ENCODE data around the gene DNAH8.

DNA sequence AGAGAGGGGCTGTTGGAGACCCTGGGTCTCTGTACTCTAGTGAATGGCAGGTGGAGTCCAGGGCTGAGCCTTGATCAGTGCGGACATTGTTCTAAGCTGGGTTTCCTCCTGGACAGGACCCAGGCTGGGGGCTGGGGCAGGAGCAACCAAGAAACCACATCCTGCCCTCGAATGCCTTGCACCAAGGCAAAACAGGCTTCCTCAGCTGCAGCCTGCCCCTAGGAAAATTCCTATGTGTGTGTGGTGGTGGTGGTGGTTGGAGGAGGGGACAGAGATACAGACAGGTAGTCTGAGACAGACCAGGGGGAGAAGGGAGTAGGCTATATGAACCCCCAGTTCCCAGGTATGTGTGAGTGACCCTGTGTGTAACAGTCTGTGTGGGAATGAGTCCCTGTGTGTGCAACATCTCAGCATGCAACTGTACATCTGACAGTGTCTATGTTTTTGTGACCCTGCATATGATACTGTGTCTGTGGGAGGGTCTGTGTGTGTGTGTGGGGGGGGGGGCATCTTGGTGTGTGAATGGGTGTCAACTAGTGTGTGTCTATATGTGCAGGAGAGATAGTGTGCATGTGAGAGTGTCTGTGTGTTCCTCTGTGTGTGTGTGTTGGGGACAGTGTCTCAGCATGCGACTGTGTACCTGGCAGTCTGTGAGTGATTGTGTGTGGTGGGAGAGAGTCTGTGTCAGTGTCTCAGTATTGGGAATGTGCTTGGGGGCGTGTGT, 336.4 kb downstream of the DNAH8 start:
- TF ChIP-seq, protein P1, sequence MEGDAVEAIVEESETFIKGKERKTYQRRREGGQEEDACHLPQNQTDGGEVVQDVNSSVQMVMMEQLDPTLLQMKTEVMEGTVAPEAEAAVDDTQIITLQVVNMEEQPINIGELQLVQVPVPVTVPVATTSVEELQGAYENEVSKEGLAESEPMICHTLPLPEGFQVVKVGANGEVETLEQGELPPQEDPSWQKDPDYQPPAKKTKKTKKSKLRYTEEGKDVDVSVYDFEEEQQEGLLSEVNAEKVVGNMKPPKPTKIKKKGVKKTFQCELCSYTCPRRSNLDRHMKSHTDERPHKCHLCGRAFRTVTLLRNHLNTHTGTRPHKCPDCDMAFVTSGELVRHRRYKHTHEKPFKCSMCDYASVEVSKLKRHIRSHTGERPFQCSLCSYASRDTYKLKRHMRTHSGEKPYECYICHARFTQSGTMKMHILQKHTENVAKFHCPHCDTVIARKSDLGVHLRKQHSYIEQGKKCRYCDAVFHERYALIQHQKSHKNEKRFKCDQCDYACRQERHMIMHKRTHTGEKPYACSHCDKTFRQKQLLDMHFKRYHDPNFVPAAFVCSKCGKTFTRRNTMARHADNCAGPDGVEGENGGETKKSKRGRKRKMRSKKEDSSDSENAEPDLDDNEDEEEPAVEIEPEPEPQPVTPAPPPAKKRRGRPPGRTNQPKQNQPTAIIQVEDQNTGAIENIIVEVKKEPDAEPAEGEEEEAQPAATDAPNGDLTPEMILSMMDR (IDR thresholded peaks at IDR 0.05; ENCODE audit: extremely low read depth in 1 of 2, insufficient read depth in 1 of 2, low read depth in 1 of 2, low read length in 2 of 2): no peak
- TF ChIP-seq POLR2A (IDR thresholded peaks at IDR 0.05; ENCODE audit: low read depth, low read length): no peak
- TF ChIP-seq, protein P2, sequence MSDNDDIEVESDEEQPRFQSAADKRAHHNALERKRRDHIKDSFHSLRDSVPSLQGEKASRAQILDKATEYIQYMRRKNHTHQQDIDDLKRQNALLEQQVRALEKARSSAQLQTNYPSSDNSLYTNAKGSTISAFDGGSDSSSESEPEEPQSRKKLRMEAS (IDR thresholded peaks at IDR 0.05; ENCODE audit: insufficient read depth, insufficient read length): no peak
- no peak for TF ChIP-seq GATA2 (IDR thresholded peaks at IDR 0.05; ENCODE audit: insufficient read depth, insufficient read length, low read depth, low read length)
- no peak for TF ChIP-seq POLR2AphosphoS5 (IDR thresholded peaks at IDR 0.05; ENCODE audit: insufficient read depth, low read depth, low read length)
- TF ChIP-seq EZH2 (IDR thresholded peaks at IDR 0.05; ENCODE audit: borderline replicate concordance, low read depth, low read length, severe bottlenecking): no peak
- TF ChIP-seq MYC (IDR thresholded peaks at IDR 0.05; ENCODE audit: low read depth, low read length): no peak
- TF ChIP-seq FOS (IDR thresholded peaks at IDR 0.05; ENCODE audit: borderline replicate concordance, insufficient read depth, low read length): no peak
- TF ChIP-seq JUN (IDR thresholded peaks at IDR 0.05; ENCODE audit: borderline replicate concordance, insufficient read depth, insufficient read length, low read depth): no peak
